Lower leg skin (tissue), 4 donors: Measurements from ENCODE around the gene SPRR1B. TPM values are rescaled to one million over a fixed set of nuclear protein-coding genes. Genes with fewer than 3 reads are reported as not detected.
"Not testable (repeated sequence)": the region's sequence is repeated elsewhere in the genome, so short reads cannot be mapped to it uniquely, and the experiment has no call there.

Source experiments
- DNase-seq, 2 donors: peaks; one replicate each; pipeline ENCODE4 v3.0.0-alpha.2; 2019; ENCODE audit warnings: low spot score in 2 of 2
- H3K4me3 ChIP-seq: fragments of 200-600 bp; sonication (generic); 2 replicates; pipeline ENCODE4 v1.5.1; 2017; ENCODE audit warnings: mild to moderate bottlenecking, low read depth; ENCODE audit not compliant: poor library complexity, severe bottlenecking
- CTCF ChIP-seq, 3 donors: fragments of 450-650 bp; IDR thresholded peaks; one replicate each; pipeline ENCODE4 v1.5.1; 2016; ENCODE audit warnings: antibody characterized with exemption in 3 of 3, mild to moderate bottlenecking in 3 of 3, moderate library complexity in 2 of 3
- POLR2A ChIP-seq, 2 donors: fragments of 450-650 bp; IDR thresholded peaks; one replicate each; pipeline ENCODE4 v1.6.1; 2016 to 2017; ENCODE audit warnings: antibody characterized with exemption in 2 of 2, mild to moderate bottlenecking in 1 of 2, moderate library complexity in 1 of 2
- WGBS, 2 donors: methylation state at CpG; one replicate each; pipeline ENCODE4 v1.1.5; 2018; 5-methylcytosine and 5-hydroxymethylcytosine counted together
- intact Hi-C: fragments of 100-400 bp; cut with DNase I; formaldehyde crosslinking; loops from one replicate; pipeline ENCODE4 v1.15.0; 2023; ENCODE audit warnings: low total_unique reads
- total RNA-seq, 4 donors: library from RNA; depleted of rRNA; stranded (reverse); fragments of >200 nt; gene quantifications; one replicate each; pipeline ENCODE4 v1.1.0, GENCODE V29; 2016

The SPRR1B gene
- total RNA-seq, 4 donors from 2014 or later: 42.6 to 213 (median 128) TPM

GRCh38 chr1:153028766-153029165, 2.2 kb upstream of the SPRR1B start:
- H3K4me3 ChIP-seq: no peak overlapping the region
- intact Hi-C loops: no loop called here
- no peak for DNase-seq
- 60 to 62% methylated on average over 1 of the region's 1 CpG for WGBS, 2 donors
- no peak for TF ChIP-seq CTCF (IDR thresholded peaks at IDR 0.05)
- no peak for TF ChIP-seq POLR2A (IDR thresholded peaks at IDR 0.05)

GRCh38 chr1:153032073-153032472, 1.1 kb downstream of the SPRR1B start:
- intact Hi-C loops: no loop called here
- TF ChIP-seq POLR2A (IDR thresholded peaks at IDR 0.05): no peak
- DNase-seq: no peak
- H3K4me3 ChIP-seq: no peak overlapping the region

- TF ChIP-seq CTCF (IDR thresholded peaks at IDR 0.05): no peak
- no peak for TF ChIP-seq POLR2A (IDR thresholded peaks at IDR 0.05)
- no peak overlapping the region for H3K4me3 ChIP-seq
- no peak for DNase-seq
- 34 to 57% methylated on average over 3 of the region's 3 CpGs for WGBS, 2 donors
- intact Hi-C loops: no loop called here
Measured at GRCh38 chr1:153032677-153033308, 1.8 kb downstream of the SPRR1B start.

- intact Hi-C loops: no loop called here
- TF ChIP-seq CTCF (IDR thresholded peaks at IDR 0.05) (no peak), POLR2A (IDR thresholded peaks at IDR 0.05) (no peak)
- DNase-seq: no peak
- no peak overlapping the region for H3K4me3 ChIP-seq
- WGBS, 2 donors: 66 to 74% methylated on average over 1 of the region's 1 CpG
Measured at GRCh38 chr1:153035211-153035610, 4.2 kb downstream of the SPRR1B start.

GRCh38 chr1:153040950-153041631, 10.1 kb downstream of the SPRR1B start, which contains the start of gene SPRR2D:
SPRR2D (minus strand) TSS chr1:153041120; CDS start chr1:153040346, 774 bp downstream.
- TF ChIP-seq CTCF (IDR thresholded peaks at IDR 0.05): no peak
- no peak for TF ChIP-seq POLR2A (IDR thresholded peaks at IDR 0.05)
- WGBS, 2 donors: 53 to 67% methylated on average over 4 of the region's 4 CpGs
- no peak within 1 kb of the TSS for H3K4me3 ChIP-seq
- intact Hi-C loops: no loop called here
- DNase-seq: no peak

GRCh38 chr1:153049211-153049610, 18.2 kb downstream of the SPRR1B start:
- H3K4me3 ChIP-seq: no peak overlapping the region
- intact Hi-C loops: no loop called here
- no peak for DNase-seq
- 83 to 92% methylated on average over 2 of the region's 2 CpGs for WGBS, 2 donors
- no peak for TF ChIP-seq CTCF (IDR thresholded peaks at IDR 0.05)
- no peak for TF ChIP-seq POLR2A (IDR thresholded peaks at IDR 0.05)

- WGBS, 2 donors: 40 to 58% methylated on average over 3 of the region's 3 CpGs
- H3K4me3 ChIP-seq, DNase-seq, intact Hi-C loops: not testable (repeated sequence)
Measured at GRCh38 chr1:153056111-153056510, 25.1 kb downstream of the SPRR1B start.
